HG03378 (cell line): ENCODE measurements around the gene PLEKHA7.
"Not testable (repeated sequence)": the region's sequence is repeated elsewhere in the genome, so short reads cannot be mapped to it uniquely, and the experiment has no call there.

Source experiments
- ATAC-seq: cut with Tn5 transposase; IDR thresholded peaks from one replicate; pipeline ENCODE4 v1.9.1; 2021; ENCODE audit warnings: mild to moderate bottlenecking, moderate library complexity; ENCODE audit not compliant: unreplicated experiment

PLEKHA7 gene

GRCh38 chr11:16918543-16919182, 95.6 kb downstream of the PLEKHA7 start:
- not testable (repeated sequence) for ATAC-seq

- no peak for ATAC-seq
Measured at GRCh38 chr11:16917941-16918340, 96.3 kb downstream of the PLEKHA7 start.

- no peak for ATAC-seq
Measured at GRCh38 chr11:16912692-16913111, 101.5 kb downstream of the PLEKHA7 start.

- no peak for ATAC-seq
Measured at GRCh38 chr11:16911658-16912057, 102.6 kb downstream of the PLEKHA7 start.

- no peak for ATAC-seq
Measured at GRCh38 chr11:16911186-16911585, 103.0 kb downstream of the PLEKHA7 start.

GRCh38 chr11:16909359-16910035, 104.7 kb downstream of the PLEKHA7 start:
- peak; percentile 71 for ATAC-seq

- ATAC-seq: no peak
Measured at GRCh38 chr11:16905375-16905774, 108.8 kb downstream of the PLEKHA7 start.

GRCh38 chr11:16904761-16905160, 109.5 kb downstream of the PLEKHA7 start:
- not testable (repeated sequence) for ATAC-seq

GRCh38 chr11:16902781-16903378, 111.3 kb downstream of the PLEKHA7 start:
- ATAC-seq: peak; percentile 79

- peak; percentile 88 for ATAC-seq
Measured at GRCh38 chr11:16902182-16902581, 112.0 kb downstream of the PLEKHA7 start.

GRCh38 chr11:16900491-16900890, 113.7 kb downstream of the PLEKHA7 start:
- no peak for ATAC-seq

GRCh38 chr11:16899708-16900303, 114.4 kb downstream of the PLEKHA7 start:
- ATAC-seq: no peak

- no peak for ATAC-seq
Measured at GRCh38 chr11:16898274-16898985, 115.8 kb downstream of the PLEKHA7 start.

GRCh38 chr11:16897470-16898061, 116.6 kb downstream of the PLEKHA7 start:
- no peak for ATAC-seq

- no peak for ATAC-seq
Measured at GRCh38 chr11:16896729-16897469, 117.3 kb downstream of the PLEKHA7 start.

- no peak for ATAC-seq
Measured at GRCh38 chr11:16895306-16895705, 118.9 kb downstream of the PLEKHA7 start.

GRCh38 chr11:16893456-16894066, 120.7 kb downstream of the PLEKHA7 start:
- ATAC-seq: no peak

- no peak for ATAC-seq
Measured at GRCh38 chr11:16891964-16892363, 122.2 kb downstream of the PLEKHA7 start.

- no peak for ATAC-seq
Measured at GRCh38 chr11:16891165-16891564, 123.0 kb downstream of the PLEKHA7 start.

GRCh38 chr11:16890442-16890841, 123.8 kb downstream of the PLEKHA7 start:
- no peak for ATAC-seq
